CD4-positive, alpha-beta T cell treated with Interleukin-2 at 100 ng/mL for 4 hours (primary cell): ENCODE measurements around the gene FAM234A.
A peak's percentile ranks its signal among the peaks of the same experiment; 100 is the strongest.
"Not testable (repeated sequence)": the region's sequence is repeated elsewhere in the genome, so short reads cannot be mapped to it uniquely, and the experiment has no call there.

Experiments used
- DNase-seq: peaks from one replicate; pipeline ENCODE4 v3.0.0-alpha.2; 2020; ENCODE audit warnings: low spot score

FAM234A gene

GRCh38 chr16:265711-266110 lies 31.1 kb downstream of the FAM234A start:
- no peak for DNase-seq

DNA sequence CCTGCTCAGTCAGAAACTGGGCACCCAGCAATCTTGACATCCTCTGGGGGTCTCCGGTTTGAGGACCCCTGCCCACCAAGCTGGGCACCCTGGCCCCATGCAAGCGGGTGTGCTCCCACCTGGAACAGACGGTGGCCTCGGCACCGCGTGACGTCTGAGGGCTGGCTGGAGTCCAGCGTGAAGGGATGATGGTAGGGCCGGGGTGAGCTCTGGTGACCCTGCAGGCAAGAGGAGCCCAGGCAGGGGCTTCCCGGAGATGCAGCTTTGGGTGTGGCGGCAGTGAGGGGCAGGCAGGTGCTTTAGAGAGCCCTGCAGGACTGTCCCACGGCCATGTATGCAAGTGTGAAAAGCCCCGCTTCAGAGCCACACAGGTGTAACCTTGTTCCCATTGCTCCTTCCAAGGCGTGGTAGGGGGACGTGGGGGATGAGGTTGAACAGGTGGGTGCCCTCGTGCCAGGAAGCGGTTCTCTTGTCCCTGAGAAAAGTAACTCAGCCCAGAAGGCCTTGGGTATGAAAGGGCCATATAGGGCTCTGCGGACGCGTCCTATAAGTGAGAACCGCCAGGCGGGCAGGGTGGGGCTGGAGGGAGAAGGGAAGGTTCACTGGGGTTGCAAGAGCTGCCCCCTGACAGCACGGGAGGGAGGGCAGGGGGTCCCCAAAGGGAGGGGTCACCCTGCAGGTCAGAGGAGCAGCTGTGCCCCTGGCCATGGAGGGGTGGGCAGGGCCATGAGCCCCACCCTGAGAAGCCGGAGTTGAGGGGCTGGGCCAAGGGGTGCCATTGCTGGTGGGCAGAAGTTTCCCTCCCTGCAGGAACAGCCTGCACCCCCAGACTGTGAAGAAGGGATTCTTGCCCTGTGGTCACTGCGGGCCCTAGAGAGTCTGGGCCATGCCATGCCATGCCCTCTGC lies 31.9 kb downstream of the FAM234A start:
- no peak for DNase-seq

DNA sequence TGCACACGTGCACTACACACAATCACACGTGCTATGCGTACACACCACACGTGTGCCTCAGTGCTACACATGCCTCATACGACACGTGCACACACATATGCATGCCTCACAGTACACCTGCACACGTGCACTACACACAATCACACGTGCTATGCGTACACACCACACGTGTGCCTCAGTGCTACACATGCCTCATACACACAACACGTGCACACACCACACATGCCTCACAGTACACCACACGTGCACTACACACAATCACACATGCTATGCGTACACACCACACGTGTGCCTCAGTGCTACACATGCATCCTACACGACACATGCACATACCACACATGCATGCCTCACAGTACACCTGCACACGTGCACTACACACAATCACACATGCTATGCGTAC lies 32.9 kb downstream of the FAM234A start:
- DNase-seq = not testable (repeated sequence)

DNA sequence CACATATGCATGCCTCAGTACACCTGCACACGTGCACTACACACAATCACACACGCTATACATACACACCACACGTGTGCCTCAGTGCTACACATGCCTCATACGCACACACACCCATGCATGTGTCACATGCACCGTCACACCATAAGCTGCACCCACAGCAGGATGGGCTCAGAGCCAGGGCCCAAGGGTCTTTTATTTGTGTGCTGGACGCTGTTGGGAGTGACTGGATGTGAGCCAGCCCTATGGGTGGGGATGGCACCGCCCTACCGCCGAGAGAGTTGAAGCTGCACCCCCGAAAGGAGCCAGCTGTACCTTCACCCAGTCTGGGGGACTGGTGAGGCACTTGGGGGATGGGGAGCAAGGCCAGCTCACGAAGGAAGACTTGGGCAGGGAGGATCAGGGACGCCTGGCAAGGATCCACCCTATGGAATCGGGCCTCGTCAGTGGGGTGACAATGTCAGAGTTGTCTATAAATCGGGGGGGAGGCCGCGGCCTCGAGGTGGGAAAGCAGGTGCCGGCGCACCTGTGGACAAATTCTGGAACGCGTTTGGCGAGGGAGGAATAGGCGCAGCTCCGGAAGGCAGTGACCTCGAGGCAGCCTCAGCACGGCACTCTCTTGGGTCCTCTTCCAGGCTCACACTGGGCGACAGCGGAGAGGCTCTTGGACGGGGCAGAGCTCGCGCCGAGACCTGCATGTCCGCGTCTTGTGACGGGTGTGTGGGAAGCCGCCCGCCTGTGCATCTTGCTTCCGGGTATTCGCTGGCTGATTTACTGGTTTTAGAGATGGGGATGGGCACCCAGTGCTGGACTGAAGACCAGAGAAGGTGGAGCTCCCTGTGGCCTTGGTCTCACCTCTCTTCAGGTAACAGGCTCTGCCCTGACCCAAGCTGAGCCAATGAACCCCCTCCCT lies 33.8 kb downstream of the FAM234A start:
- DNase-seq = no peak

GRCh38 chr16:269061-269796 lies 34.6 kb downstream of the FAM234A start:
- DNase-seq = no peak

DNA sequence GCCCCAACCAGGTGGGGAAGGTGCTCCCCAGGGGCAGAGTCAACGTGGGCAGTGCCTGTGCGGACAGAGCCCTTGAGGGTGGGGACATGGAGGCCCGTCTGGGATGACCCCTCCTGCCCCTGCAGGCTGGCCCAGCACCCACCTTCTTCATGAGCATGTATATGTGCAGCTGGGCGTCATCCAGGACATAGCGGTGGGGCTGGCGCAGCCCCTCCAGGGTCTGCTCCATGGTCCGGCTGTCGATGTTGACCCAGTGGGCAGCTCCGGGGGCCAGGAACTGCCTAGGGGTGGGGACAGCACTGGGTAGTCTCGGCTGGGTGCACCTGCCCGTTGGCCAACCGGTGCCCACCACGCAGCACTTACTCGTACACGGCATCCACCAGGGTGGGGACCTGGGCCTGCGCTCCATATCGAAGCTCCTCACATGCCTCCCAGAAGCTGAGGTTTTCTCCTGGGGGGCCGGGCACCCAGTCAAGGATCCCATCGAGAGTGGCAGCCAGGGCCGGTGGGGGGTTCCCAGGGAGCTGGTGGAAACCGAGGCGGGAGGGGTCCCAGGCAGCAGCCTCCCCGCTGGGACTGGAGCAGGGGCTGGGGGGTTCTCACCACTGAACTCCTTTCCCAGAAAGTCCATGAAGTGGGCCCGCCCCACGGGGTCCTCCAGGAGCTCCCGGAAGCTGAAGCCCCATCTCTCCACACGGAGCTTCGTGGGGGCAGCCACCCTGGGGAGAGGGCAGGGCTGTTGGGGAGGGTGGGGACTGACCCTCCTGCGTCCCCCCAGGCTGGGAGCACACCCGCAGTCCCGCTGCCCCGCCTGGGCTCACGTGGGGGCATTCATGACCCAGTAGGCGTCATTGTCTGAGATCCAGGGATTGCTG lies 36.0 kb downstream of the FAM234A start:
- no peak for DNase-seq

- no peak for DNase-seq
Observed at GRCh38 chr16:272633-273546, 38.3 kb downstream of the FAM234A start.

GRCh38 chr16:273547-274421 lies 39.2 kb downstream of the FAM234A start:
- no peak for DNase-seq

- DNase-seq = no peak
Observed at GRCh38 chr16:275041-275641, 40.5 kb downstream of the FAM234A start.

GRCh38 chr16:275786-276232 lies 41.2 kb downstream of the FAM234A start, which contains the start of gene RGS11:
Gene RGS11 (minus strand): TSS chr16:275944. CDS start chr16:275911, 33 bp downstream.
- no peak for DNase-seq

- DNase-seq = no peak
Observed at GRCh38 chr16:276426-277077, 41.9 kb downstream of the FAM234A start.

- peak; percentile 28 for DNase-seq
Observed at GRCh38 chr16:278863-279366, 44.3 kb downstream of the FAM234A start.

DNA sequence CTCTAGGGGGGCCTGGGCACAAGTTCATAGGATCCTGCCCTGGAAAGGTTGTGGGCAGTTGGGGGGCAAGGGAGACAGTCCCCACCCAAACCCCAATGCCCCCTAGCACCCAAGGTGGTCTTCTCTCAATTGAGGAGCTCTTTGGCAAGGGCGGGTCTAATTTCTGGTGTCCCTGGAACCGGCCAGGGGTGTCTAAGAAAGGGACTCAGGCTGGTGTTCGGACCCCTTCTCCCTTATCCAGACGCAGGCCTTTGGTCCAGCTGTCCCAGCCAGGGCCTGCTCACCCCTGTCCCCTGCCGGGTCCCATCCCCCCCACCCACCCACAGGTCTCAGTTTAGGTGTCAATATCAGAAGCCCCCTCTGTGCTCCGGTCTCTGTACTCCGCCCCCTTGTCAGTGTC lies 44.9 kb downstream of the FAM234A start:
- no peak for DNase-seq

- DNase-seq = no peak
Observed at GRCh38 chr16:280005-280460, 45.4 kb downstream of the FAM234A start.

GRCh38 chr16:280552-280951 lies 45.9 kb downstream of the FAM234A start, which contains the start of gene ARHGDIG:
Gene ARHGDIG (plus strand): TSS chr16:280591. CDS start chr16:280681, 90 bp downstream.
- no peak for DNase-seq

GRCh38 chr16:280991-281659 lies 46.5 kb downstream of the FAM234A start:
- no peak for DNase-seq
